Common myeloid progenitor, CD34-positive (primary cell): ENCODE results near the gene TUBGCP2.

Experiments
- CTCF ChIA-PET: fragments of 350-600 bp; sonication (Branson Sonifier 250); formaldehyde crosslinking; loops from one replicate; lab custom pipeline; 2021; ENCODE audit warnings: antibody characterized with exemption; lab: Charles Lee
- POLR2A ChIA-PET: fragments of 350-600 bp; sonication (Branson Sonifier 250); formaldehyde crosslinking; loops from one replicate; lab custom pipeline; 2021; ENCODE audit warnings: antibody characterized with exemption; lab: Charles Lee
- DNase-seq, 3 donors: peaks; one replicate each; pipeline versions ENCODE4 v3.0.0 to v3.0.0-alpha.2; 2013
- H3K27ac ChIP-seq, 2 experiments: 1 replicate in 1 of 2; 2 replicates in 1 of 2; pipeline ENCODE4 v1.7.0; 2013; ENCODE audit warnings: inconsistent platforms in 2 of 2, low read length in 2 of 2, mild to moderate bottlenecking in 2 of 2, low read depth in 1 of 2, moderate library complexity in 1 of 2; ENCODE audit not compliant: severe bottlenecking in 2 of 2, insufficient read depth in 1 of 2, poor library complexity in 1 of 2
- H3K27me3 ChIP-seq, 5 experiments: replicated peaks in 2 of 5; 1 replicate in 3 of 5; 2 replicates in 2 of 5; pipeline versions ENCODE4 v1.6.1 to v1.7.0; 2013; ENCODE audit warnings: low read length in 4 of 5, mild to moderate bottlenecking in 2 of 5, moderate library complexity in 2 of 5, inconsistent platforms in 1 of 5; ENCODE audit not compliant: insufficient read depth in 5 of 5, control insufficient read depth in 4 of 5
- H3K36me3 ChIP-seq, 4 experiments: 1 replicate in 2 of 4; 2 replicates in 2 of 4; pipeline versions ENCODE4 v1.6.1 to v1.7.0; 2013; ENCODE audit warnings: low read length in 3 of 4, control low read depth in 1 of 4, mild to moderate bottlenecking in 1 of 4; ENCODE audit not compliant: control insufficient read depth in 4 of 4, insufficient read depth in 4 of 4
- H3K4me1 ChIP-seq, 4 experiments: 1 replicate in 3 of 4; 2 replicates in 1 of 4; pipeline versions ENCODE4 v1.6.1 to v1.7.1; 2013; ENCODE audit warnings: low read length in 3 of 4, mild to moderate bottlenecking in 3 of 4, control low read depth in 1 of 4, inconsistent platforms in 1 of 4, moderate library complexity in 1 of 4; ENCODE audit not compliant: control insufficient read depth in 4 of 4, insufficient read depth in 4 of 4; ENCODE audit errors: control extremely low read depth in 1 of 4
- H3K4me3 ChIP-seq, 7 experiments: 1 replicate in 4 of 7; 2 replicates in 3 of 7; pipeline versions ENCODE4 v1.5.1 to v1.7.0; 2013; ENCODE audit warnings: mild to moderate bottlenecking in 7 of 7, low read length in 6 of 7, moderate library complexity in 6 of 7, inconsistent platforms in 2 of 7, low read depth in 2 of 7, control low read depth in 1 of 7; ENCODE audit not compliant: insufficient read depth in 4 of 7, control insufficient read depth in 1 of 7; ENCODE audit errors: extremely low read depth in 1 of 7
- H3K9me3 ChIP-seq, 5 experiments: 1 replicate in 4 of 5; 2 replicates in 1 of 5; pipeline versions ENCODE4 v1.6.1 to v1.7.1; 2013; ENCODE audit warnings: low read length in 4 of 5, mild to moderate bottlenecking in 2 of 5, inconsistent platforms in 1 of 5, low read depth in 1 of 5, moderate library complexity in 1 of 5; ENCODE audit not compliant: control insufficient read depth in 4 of 5, insufficient read depth in 2 of 5; ENCODE audit errors: control extremely low read depth in 1 of 5
- WGBS: methylation state at CpG from one replicate; pipeline ENCODE4 v1.1.5; 2013; ENCODE audit not compliant: insufficient coverage; 5-methylcytosine and 5-hydroxymethylcytosine counted together

Gene TUBGCP2

GRCh38 chr10:133264461-133264860 is 44.2 kb downstream of the TUBGCP2 start:
- ChIA-PET CTCF (interaction anchor here (1.0 to 1.7 kb wide), 4 partner anchors 10 to 24 kb away, joined by 3 to 9 read pairs (median 5); no protein-coding TSS in a partner anchor), POLR2A (interaction anchor here (7.6 kb wide), 1 partner anchor 10 kb away, joined by 63 read pairs; the partner anchor contains the start of gene ADAM8)
- WGBS, result 76% methylated on average over 8 of the region's 9 CpGs
- Histone ChIP-seq H3K4me1 (peaks cover 3 to 37% (median 35%) of the 10 kb centered on the region in 4 experiments), H3K27me3 (no peaks in the 10 kb centered on the region), H3K27ac (no peak overlapping the region), H3K4me3 (no peak overlapping the region), H3K9me3 (no peaks in the 10 kb centered on the region), H3K36me3 (peaks cover 0 to 54% (median 18%) of the 10 kb centered on the region in 4 experiments)
- DNase-seq, result no peak

DNA sequence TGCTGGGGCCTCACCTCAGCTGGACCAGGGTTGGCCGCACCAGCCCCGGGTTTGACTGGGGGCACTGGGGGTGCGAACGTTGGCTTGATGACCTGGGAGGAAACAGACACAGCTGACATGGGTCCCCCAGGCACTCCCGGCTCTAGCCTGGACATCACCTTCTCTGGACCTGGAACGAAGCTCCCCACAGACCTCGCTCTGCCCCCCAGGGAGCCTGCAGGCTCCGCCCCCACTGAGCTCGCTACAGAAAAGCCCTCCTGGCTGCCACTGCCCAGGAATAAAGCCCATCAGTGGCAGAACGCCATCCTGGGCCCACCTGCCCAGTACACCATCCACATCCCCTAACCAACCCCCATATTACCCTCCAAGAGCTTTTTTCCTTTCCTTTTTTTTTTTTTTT is 45.0 kb downstream of the TUBGCP2 start:
- Histone ChIP-seq H3K4me3 (no peak overlapping the region), H3K4me1 (peaks cover 3 to 45% (median 42%) of the 10 kb centered on the region in 4 experiments), H3K9me3 (no peaks in the 10 kb centered on the region), H3K27me3 (no peaks in the 10 kb centered on the region), H3K27ac (no peak overlapping the region), H3K36me3 (peaks cover 0 to 47% (median 13%) of the 10 kb centered on the region in 4 experiments)
- ChIA-PET CTCF (interaction anchor here (1.0 to 1.7 kb wide), 5 partner anchors 10 to 25 kb away, joined by 3 to 9 read pairs (median 3); no protein-coding TSS in a partner anchor), POLR2A (interaction anchor here (3.1 to 7.6 kb wide), 2 partner anchors 11 to 15 kb away, joined by 18 to 63 read pairs; partner anchors contain the start of gene ADAM8)
- DNase-seq, result no peak
- WGBS, result 98% methylated on average over 9 of the region's 10 CpGs

GRCh38 chr10:133262696-133263095 is 46.0 kb downstream of the TUBGCP2 start:
- Histone ChIP-seq H3K27me3 (no peaks in the 10 kb centered on the region), H3K4me1 (peaks cover 3 to 55% (median 52%) of the 10 kb centered on the region in 4 experiments), H3K36me3 (peaks cover 0 to 38% (median 10%) of the 10 kb centered on the region in 4 experiments), H3K27ac (no peak overlapping the region), H3K9me3 (no peaks in the 10 kb centered on the region), H3K4me3 (peak overlapping the region in 4 of 7 experiments; percentile 19 to 74 (median 54))
- POLR2A ChIA-PET, result interaction anchor here (3.1 to 7.6 kb wide), 2 partner anchors 12 to 16 kb away, joined by 18 to 63 read pairs; partner anchors contain the start of gene ADAM8
- 98% methylated on average over 14 of the region's 14 CpGs for WGBS
- no peak for DNase-seq
- CTCF ChIA-PET, result interaction anchor here (0.9 to 1.5 kb wide), 6 partner anchors 8 to 45 kb away, joined by 3 to 9 read pairs (median 4); no protein-coding TSS in a partner anchor

- ChIA-PET POLR2A (interaction anchor here (3.1 to 7.6 kb wide), 2 partner anchors 12 to 17 kb away, joined by 18 to 63 read pairs; partner anchors contain the start of gene ADAM8), CTCF (interaction anchor here (0.7 to 6.8 kb wide), 9 partner anchors 9 to 46 kb away, joined by 3 to 112 read pairs (median 4); partner anchors contain the start of gene ADAM8)
- Histone ChIP-seq H3K4me3 (peak overlapping the region in 6 of 7 experiments; percentile 19 to 74 (median 59)), H3K27me3 (no peaks in the 10 kb centered on the region), H3K36me3 (peaks cover 0 to 30% (median 7%) of the 10 kb centered on the region in 4 experiments), H3K27ac (no peak overlapping the region), H3K4me1 (peaks cover 5 to 64% (median 61%) of the 10 kb centered on the region in 4 experiments), H3K9me3 (no peaks in the 10 kb centered on the region)
- WGBS, result 0% methylated on average over 23 of the region's 79 CpGs
- DNase-seq, result peak in 2 of 3 donors; percentile 64 to 70
These were observed 46.8 kb downstream of the TUBGCP2 start for GRCh38 chr10:133261726-133262325.

DNA sequence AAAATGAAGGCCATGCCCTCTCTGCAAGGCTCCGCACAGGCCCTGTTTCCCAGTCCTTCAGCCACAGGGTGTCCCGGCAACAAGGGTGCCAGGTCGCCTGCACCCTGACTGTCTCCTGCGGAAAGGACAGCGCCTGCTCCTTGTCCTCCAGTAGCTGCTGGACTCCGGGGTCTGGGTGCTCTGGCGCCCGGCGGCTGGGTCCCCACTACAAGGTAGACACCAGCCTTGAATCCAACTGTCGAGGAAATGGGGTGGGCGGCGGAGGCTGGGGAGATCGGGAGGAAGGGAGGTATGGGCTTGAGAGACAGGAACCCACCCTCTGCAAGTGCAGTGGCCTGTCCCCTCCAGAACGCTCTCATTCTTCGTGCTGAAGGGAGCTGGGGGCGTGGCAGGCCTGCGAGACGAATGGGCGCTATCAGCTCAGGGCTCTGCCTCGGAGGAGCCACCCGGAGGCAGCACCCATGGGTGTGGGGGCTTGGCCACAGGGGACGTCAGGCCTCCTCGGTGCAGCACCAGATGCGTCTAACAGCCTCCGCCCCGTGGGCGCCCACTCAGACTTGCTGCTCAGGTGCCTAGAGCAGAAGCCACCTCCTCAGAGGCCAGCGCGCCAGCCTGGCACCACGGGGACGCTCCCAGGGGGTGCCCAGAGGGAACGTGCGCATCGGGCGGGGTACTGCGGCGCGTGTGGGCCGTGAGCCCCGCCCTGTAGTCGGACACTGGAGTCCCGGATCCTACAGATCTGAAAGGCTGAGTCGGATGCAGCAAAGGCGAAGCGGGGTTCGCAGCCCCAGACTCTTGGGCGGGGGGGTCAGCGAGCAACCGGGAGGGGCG is 47.6 kb downstream of the TUBGCP2 start:
- Histone ChIP-seq H3K4me3 (peak overlapping the region in 6 of 7 experiments; percentile 2 to 72 (median 58)), H3K4me1 (peaks cover 8 to 70% (median 68%) of the 10 kb centered on the region in 4 experiments), H3K27me3 (no peaks in the 10 kb centered on the region), H3K9me3 (no peaks in the 10 kb centered on the region), H3K27ac (no peak overlapping the region), H3K36me3 (peaks cover 0 to 23% (median 4%) of the 10 kb centered on the region in 4 experiments)
- 29% methylated on average over 29 of the region's 50 CpGs for WGBS
- ChIA-PET CTCF (interaction anchor here (0.7 to 6.8 kb wide), 4 partner anchors 9 to 22 kb away, joined by 3 to 112 read pairs (median 24); partner anchors contain the start of gene ADAM8), POLR2A (interaction anchor here (3.1 to 7.6 kb wide), 2 partner anchors 13 to 18 kb away, joined by 18 to 63 read pairs; partner anchors contain the start of gene ADAM8)
- peak in 2 of 3 donors; percentile 50 to 62 for DNase-seq

DNA sequence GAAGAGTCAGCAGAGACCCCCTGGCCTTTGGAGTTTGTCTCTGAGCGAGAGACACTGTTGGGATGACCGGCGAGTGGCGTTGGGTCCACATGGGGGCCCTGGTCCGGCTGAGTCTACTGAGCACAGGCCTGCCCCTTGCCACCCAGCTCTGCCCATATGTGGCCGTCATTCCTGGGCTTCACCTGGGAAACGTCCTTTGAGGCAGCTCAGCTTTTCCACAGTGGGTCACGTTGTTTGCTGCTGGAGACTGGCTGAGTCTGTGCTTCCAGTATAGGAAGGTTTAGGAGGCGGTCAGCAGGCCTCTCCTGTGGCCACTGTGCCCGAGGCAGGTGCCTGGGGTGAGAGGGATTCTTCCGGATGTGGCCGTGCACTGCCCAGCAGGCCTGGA is 49.1 kb downstream of the TUBGCP2 start:
- CTCF ChIA-PET, result interaction anchor here (0.9 to 6.8 kb wide), 6 partner anchors 8 to 354 kb away, joined by 3 to 112 read pairs (median 9); partner anchors contain the start of gene ADAM8
- H3K4me1 ChIP-seq, result peaks cover 8 to 74% (median 70%) of the 10 kb centered on the region in 4 experiments
- 14% methylated on average over 12 of the region's 12 CpGs for WGBS
- POLR2A ChIA-PET, result interaction anchor here (0.7 to 3.2 kb wide), 4 partner anchors 12 to 48 kb away, joined by 3 to 54 read pairs (median 20); partner anchors contain the start of gene ADAM8
- H3K36me3 ChIP-seq, result peaks cover 0 to 20% (median 4%) of the 10 kb centered on the region in 4 experiments
- H3K27ac ChIP-seq, result peak overlapping the region in 1 of 2 experiments; percentile 52
- no peaks in the 10 kb centered on the region for H3K9me3 ChIP-seq
- no peak for DNase-seq
- peak overlapping the region in 2 of 7 experiments; percentile 35 to 40 for H3K4me3 ChIP-seq
- no peaks in the 10 kb centered on the region for H3K27me3 ChIP-seq
